HepG2 (cell line): ENCODE measurements around the gene SLC7A4. TPM values are rescaled to one million over a fixed set of nuclear protein-coding genes. Genes with fewer than 3 reads are reported as not detected.
A peak's percentile ranks its signal among the peaks of the same experiment; 100 is the strongest.

Source experiments
- CEBPZ ChIP-seq: IDR thresholded peaks from 2 replicates; pipeline ENCODE4 v1.6.1; 2012; ENCODE audit warnings: low read length, improper control_type of control experiment
- CREB3 ChIP-seq: sonication (generic); formaldehyde crosslinking; IDR thresholded peaks from 2 replicates; pipeline ENCODE4 v1.5.0; 2020; ENCODE audit warnings: missing genetic modification reagents
- ELF4 ChIP-seq: sonication (generic); formaldehyde crosslinking; IDR thresholded peaks from 2 replicates; pipeline ENCODE4 v1.5.0; 2020; ENCODE audit warnings: missing genetic modification reagents, mild to moderate bottlenecking, moderate library complexity, borderline replicate concordance
- FOXA1 ChIP-seq, 2 experiments: fragments of 450-650 bp in 1 of 2; sonication (generic) in 1 of 2; formaldehyde crosslinking in 1 of 2; IDR thresholded peaks; 2 replicates each; pipeline versions ENCODE4 v1.4.0 to v1.6.1; 2016 to 2020; ENCODE audit warnings: missing genetic modification reagents in 1 of 2
- HMG20A ChIP-seq: IDR thresholded peaks from 2 replicates; pipeline ENCODE4 v1.6.1; 2016; ENCODE audit warnings: borderline replicate concordance
- HMGXB3 ChIP-seq: sonication (generic); formaldehyde crosslinking; IDR thresholded peaks from 2 replicates; pipeline ENCODE4 v1.4.0; 2020; ENCODE audit warnings: missing genetic modification reagents, borderline replicate concordance
- ISX ChIP-seq: sonication (generic); formaldehyde crosslinking; conservative IDR thresholded peaks from 2 replicates; pipeline ENCODE4 v1.5.0; 2020; ENCODE audit warnings: missing genetic modification reagents
- KLF9 ChIP-seq: IDR thresholded peaks from 2 replicates; pipeline ENCODE4 v1.6.1; 2016; ENCODE audit warnings: low read depth
- LCORL ChIP-seq, 2 experiments: fragments of 450-650 bp in 1 of 2; sonication (generic) in 1 of 2; formaldehyde crosslinking in 1 of 2; IDR thresholded peaks; 2 replicates each; pipeline versions ENCODE4 v1.5.0 to v1.6.1; 2017 to 2020; ENCODE audit warnings: antibody characterized with exemption in 1 of 2, missing genetic modification reagents in 1 of 2
- NR2C2 ChIP-seq: sonication (generic); formaldehyde crosslinking; IDR thresholded peaks from 2 replicates; pipeline ENCODE4 v1.4.0; 2020; ENCODE audit warnings: missing genetic modification reagents, mild to moderate bottlenecking, moderate library complexity, borderline replicate concordance
- POGZ ChIP-seq: sonication (generic); formaldehyde crosslinking; IDR thresholded peaks from 2 replicates; pipeline ENCODE4 v1.4.0; 2020; ENCODE audit warnings: mild to moderate bottlenecking, missing genetic modification reagents
- TMF1 ChIP-seq: sonication (generic); formaldehyde crosslinking; IDR thresholded peaks from 2 replicates; pipeline ENCODE4 v1.8.1; 2022; ENCODE audit warnings: low read depth, missing genetic modification reagents
- ZBTB34 ChIP-seq: sonication (generic); formaldehyde crosslinking; IDR thresholded peaks from 2 replicates; pipeline ENCODE4 v1.8.0; 2022; ENCODE audit warnings: mild to moderate bottlenecking, missing genetic modification reagents
- ZFP36 ChIP-seq: fragments of 150-350 bp; IDR thresholded peaks from 2 replicates; pipeline ENCODE4 v1.6.1; 2018; ENCODE audit warnings: borderline replicate concordance, low read length, low read depth; ENCODE audit not compliant: partially characterized antibody
- ZNF12 ChIP-seq: sonication (generic); formaldehyde crosslinking; IDR thresholded peaks from 2 replicates; pipeline ENCODE4 v1.5.0; 2020; ENCODE audit warnings: missing genetic modification reagents
- ZNF670 ChIP-seq: sonication (generic); formaldehyde crosslinking; IDR thresholded peaks from 2 replicates; pipeline ENCODE4 v1.8.0; 2022; ENCODE audit warnings: mild to moderate bottlenecking, missing genetic modification reagents, borderline replicate concordance
- polyA plus RNA-seq, 8 experiments: library from polyadenylated mRNA; depleted of rRNA in 3 of 8; stranded (reverse) in 7 of 8; unstranded in 1 of 8; fragments of >200 nt; fragmentation: Illumina TruSeq in 4 of 8; extraction: Trizol in 4 of 8; gene quantifications; 2 replicates each; pipeline versions ENCODE4 v1.2.1 to v1.2.3, GENCODE V29; 2011 to 2016; ENCODE audit warnings: low read depth in 4 of 8, missing spikeins in 1 of 8, mixed read lengths in 1 of 8; ENCODE audit not compliant: insufficient read depth in 1 of 8
- total RNA-seq, 5 experiments: library from RNA; depleted of rRNA; stranded (reverse); fragments of >200 nt; fragmentation: Illumina TruSeq; extraction: Trizol; gene quantifications; 2 replicates each; pipeline ENCODE4 v1.2.3, GENCODE V29; 2016; ENCODE audit warnings: low read depth in 1 of 5
- TF ChIP-seq, protein P1 (sequence below): sonication (generic); formaldehyde crosslinking; IDR thresholded peaks from 2 replicates; pipeline ENCODE4 v1.8.1; 2023; ENCODE audit warnings: missing genetic modification reagents, mild to moderate bottlenecking, borderline replicate concordance

SLC7A4 gene
- total and polyA plus RNA-seq, 2 of the 13 experiments (the other 11 are each of a cell fraction or from before 2014, with no cell fraction given) = not detected

DNA sequence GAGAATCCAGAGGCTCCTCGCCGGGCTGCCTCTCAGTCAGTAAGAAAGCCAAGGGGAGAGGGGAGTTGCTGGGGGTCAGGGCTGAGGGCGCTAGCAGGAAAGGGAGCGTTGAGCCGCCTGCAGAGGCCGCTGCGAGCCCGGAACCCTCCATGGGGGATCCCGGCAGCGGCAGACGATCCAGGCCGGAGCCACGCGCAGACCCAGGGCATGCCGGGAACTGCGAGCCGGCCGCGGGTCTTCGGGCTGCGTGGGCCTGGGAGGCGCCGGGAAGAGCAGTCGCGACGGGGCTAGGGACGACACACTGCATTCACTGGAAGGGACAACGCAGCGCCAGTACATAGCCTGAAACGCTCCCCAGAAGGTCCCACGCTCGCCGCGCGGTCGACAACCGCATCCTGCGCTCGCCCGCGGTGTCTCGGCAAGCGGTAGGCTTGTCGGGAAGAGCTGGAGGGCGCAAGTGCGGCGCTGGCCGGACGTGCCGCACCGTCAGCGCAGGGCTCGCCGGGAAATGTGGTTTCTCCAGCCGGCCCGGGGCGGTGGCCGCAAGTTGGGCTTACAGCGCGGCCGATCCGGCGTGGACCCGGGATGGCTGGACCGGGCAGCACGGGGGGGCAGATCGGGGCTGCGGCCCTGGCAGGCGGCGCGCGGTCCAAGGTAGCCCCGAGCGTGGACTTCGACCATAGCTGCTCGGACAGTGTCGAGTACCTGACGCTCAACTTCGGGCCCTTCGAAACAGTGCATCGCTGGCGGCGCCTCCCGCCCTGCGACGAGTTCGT is 50.4 kb downstream of the SLC7A4 start, which contains the start of gene LZTR1 (continued):
- TF ChIP-seq LCORL (IDR thresholded peaks at IDR 0.05) (no peak), LCORL (CRISPR knock-in tag; IDR thresholded peaks at IDR 0.05) (peak; percentile 85), ZFP36 (no peak), ZNF670 (CRISPR knock-in tag) (peak; percentile 96), ISX (CRISPR knock-in tag) (peak; percentile 98), ELF4 (CRISPR knock-in tag) (no peak; the same call in 1 of the 2 replicates), FOXA1 (IDR thresholded peaks at IDR 0.05) (no peak), FOXA1 (CRISPR knock-in tag; IDR thresholded peaks at IDR 0.05) (0 out of 2 replicates have a peak, but pooled peaks have one; percentile 34), CREB3 (CRISPR knock-in tag) (peak; percentile 98), KLF9 (CRISPR knock-in tag) (no peak), HMGXB3 (CRISPR knock-in tag) (peak; percentile 77; the same call in 1 of the 2 replicates), ZNF12 (CRISPR knock-in tag) (0 out of 2 replicates have a peak, but pooled peaks have one; percentile 35), POGZ (peak; percentile 69), TMF1 (CRISPR knock-in tag) (peak; percentile 95), ZBTB34 (CRISPR knock-in tag) (peak; percentile 93), NR2C2 (peak; percentile 83), HMG20A (CRISPR knock-in tag) (no peak), CEBPZ (no peak)
- TF ChIP-seq, protein P1, sequence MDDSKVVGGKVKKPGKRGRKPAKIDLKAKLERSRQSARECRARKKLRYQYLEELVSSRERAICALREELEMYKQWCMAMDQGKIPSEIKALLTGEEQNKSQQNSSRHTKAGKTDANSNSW (CRISPR knock-in tag) = peak; percentile 84; the same call in 1 of the 2 replicates
